Smooth muscle cell (in vitro differentiated cells): ENCODE measurements around the gene ACOT13. TPM values are rescaled to one million over a fixed set of nuclear protein-coding genes. Genes with fewer than 3 reads are reported as not detected.
A peak's percentile ranks its signal among the peaks of the same experiment; 100 is the strongest.

Experiments used
- DNase-seq: peaks from one replicate; lab custom pipeline; 2025; ENCODE audit not compliant: unreplicated experiment; lab: John Stamatoyannopoulos, UW
- H2AFZ ChIP-seq: fragments of 200-600 bp; sonication (generic); 2 replicates; pipeline ENCODE4 v1.6.0; 2016; ENCODE audit warnings: antibody characterized with exemption, low read depth, mild to moderate bottlenecking
- H3F3A ChIP-seq: fragments of 200-600 bp; sonication (generic); 2 replicates; pipeline ENCODE4 v1.6.0; 2017; ENCODE audit warnings: antibody characterized with exemption, low read depth
- H3K27ac ChIP-seq: fragments of 200-600 bp; sonication (generic); 2 replicates; pipeline ENCODE4 v1.5.1; 2016; ENCODE audit warnings: low read depth, mild to moderate bottlenecking
- H3K27me3 ChIP-seq: fragments of 200-600 bp; sonication (generic); 2 replicates; pipeline ENCODE4 v1.6.1; 2016; ENCODE audit warnings: low read depth, mild to moderate bottlenecking
- H3K36me3 ChIP-seq: fragments of 200-600 bp; sonication (generic); 2 replicates; pipeline ENCODE4 v1.5.1; 2016; ENCODE audit warnings: low read depth
- H3K4me1 ChIP-seq: fragments of 200-600 bp; sonication (generic); 2 replicates; pipeline ENCODE4 v1.5.1; 2016; ENCODE audit warnings: low read depth
- H3K4me2 ChIP-seq: fragments of 200-600 bp; sonication (generic); 2 replicates; pipeline ENCODE4 v1.6.0; 2016; ENCODE audit warnings: mild to moderate bottlenecking
- H3K4me3 ChIP-seq: fragments of 200-600 bp; sonication (generic); 2 replicates; pipeline ENCODE4 v1.5.1; 2016; ENCODE audit warnings: mild to moderate bottlenecking
- H3K79me2 ChIP-seq: fragments of 200-600 bp; sonication (generic); 2 replicates; pipeline ENCODE4 v1.6.0; 2016; ENCODE audit warnings: low read depth, mild to moderate bottlenecking
- H3K9ac ChIP-seq: fragments of 200-600 bp; sonication (generic); 2 replicates; pipeline ENCODE4 v1.6.0; 2016; ENCODE audit warnings: low read depth
- H3K9me3 ChIP-seq: fragments of 200-600 bp; sonication (generic); replicated peaks from 2 replicates; pipeline ENCODE4 v1.5.1; 2016; ENCODE audit warnings: low read depth
- H4K20me1 ChIP-seq: fragments of 200-600 bp; sonication (generic); 2 replicates; pipeline ENCODE4 v1.6.0; 2016; ENCODE audit warnings: low read depth
- WGBS: methylation state at CpG from one replicate; pipeline ENCODE4 v1.1.7; 2016; ENCODE audit warnings: low lambda C conversion rate; 5-methylcytosine and 5-hydroxymethylcytosine counted together
- polyA plus RNA-seq: library from polyadenylated mRNA; unstranded; fragments of >200 nt; fragmentation: Nextera tagmentation; extraction: Ambion mirVana; gene quantifications from 2 replicates; pipeline ENCODE4 v1.2.1, GENCODE V29; 2016
- total RNA-seq: library from RNA; depleted of rRNA; stranded (reverse); fragments of >200 nt; gene quantifications from 2 replicates; pipeline ENCODE4 v1.2.3, GENCODE V29; 2014
- TF ChIP-seq, protein P1 (sequence below): fragments of 200-600 bp; sonication (generic); IDR thresholded peaks from 2 replicates; pipeline ENCODE4 v1.5.1; 2017; ENCODE audit warnings: borderline replicate concordance, mild to moderate bottlenecking, antibody characterized with exemption; ENCODE audit not compliant: insufficient read depth, poor library complexity, severe bottlenecking

ACOT13 gene
- total and polyA plus RNA-seq, 2 experiments from 2014 or later: 7.3 to 43.7 TPM

DNA sequence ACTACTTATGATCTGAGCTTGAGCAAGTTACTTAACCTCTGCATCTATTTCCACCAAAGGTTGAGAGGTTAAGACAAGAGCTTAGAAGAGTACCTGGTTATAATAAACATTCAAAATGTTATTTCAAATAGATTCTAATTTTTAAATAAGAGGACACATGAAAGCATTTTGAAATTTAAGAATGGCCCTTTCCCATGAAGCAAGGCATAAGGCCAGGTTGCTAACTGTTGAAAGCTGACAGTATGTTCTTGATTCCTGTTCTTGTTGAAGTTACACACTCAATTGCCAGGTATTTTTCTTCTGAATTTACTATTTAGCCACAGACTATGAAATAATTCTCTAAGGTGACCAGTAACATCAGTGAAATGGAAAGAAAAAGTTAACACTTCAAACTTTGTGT, 37.6 kb downstream of the ACOT13 start:
- no peak overlapping the region for H3K9ac ChIP-seq

DNA sequence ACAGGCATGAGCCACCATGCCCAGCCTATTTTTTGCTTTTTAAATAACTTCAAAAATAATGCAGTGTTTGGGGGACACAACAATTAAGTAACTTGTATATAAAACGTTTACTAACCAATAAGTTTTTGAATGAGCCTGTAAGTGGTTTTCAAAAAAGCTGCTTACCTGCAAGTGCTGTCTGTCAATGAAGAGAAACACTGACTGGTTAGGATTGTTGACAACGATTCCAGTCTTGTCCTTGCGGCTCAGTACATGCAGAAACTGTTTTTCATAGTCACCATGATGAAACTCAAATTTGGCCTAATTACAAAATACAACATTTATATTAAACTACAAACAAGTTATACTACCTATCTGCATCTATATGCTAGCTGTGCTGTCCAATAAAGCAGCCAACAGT, 41.7 kb downstream of the ACOT13 start:
- no peaks in the 10 kb centered on the region for H3K9me3 ChIP-seq
- peaks cover 39% of the 10 kb centered on the region for H3K79me2 ChIP-seq
- no peak for DNase-seq

More for the DNA sequence above, 37.6 kb downstream of the ACOT13 start:
- no peaks in the 10 kb centered on the region for H3K9me3 ChIP-seq
- H3K4me1 ChIP-seq: no peaks in the 10 kb centered on the region
- H2AFZ ChIP-seq: no peak overlapping the region
- no peaks in the 10 kb centered on the region for H3K27me3 ChIP-seq
- TF ChIP-seq, protein P1, sequence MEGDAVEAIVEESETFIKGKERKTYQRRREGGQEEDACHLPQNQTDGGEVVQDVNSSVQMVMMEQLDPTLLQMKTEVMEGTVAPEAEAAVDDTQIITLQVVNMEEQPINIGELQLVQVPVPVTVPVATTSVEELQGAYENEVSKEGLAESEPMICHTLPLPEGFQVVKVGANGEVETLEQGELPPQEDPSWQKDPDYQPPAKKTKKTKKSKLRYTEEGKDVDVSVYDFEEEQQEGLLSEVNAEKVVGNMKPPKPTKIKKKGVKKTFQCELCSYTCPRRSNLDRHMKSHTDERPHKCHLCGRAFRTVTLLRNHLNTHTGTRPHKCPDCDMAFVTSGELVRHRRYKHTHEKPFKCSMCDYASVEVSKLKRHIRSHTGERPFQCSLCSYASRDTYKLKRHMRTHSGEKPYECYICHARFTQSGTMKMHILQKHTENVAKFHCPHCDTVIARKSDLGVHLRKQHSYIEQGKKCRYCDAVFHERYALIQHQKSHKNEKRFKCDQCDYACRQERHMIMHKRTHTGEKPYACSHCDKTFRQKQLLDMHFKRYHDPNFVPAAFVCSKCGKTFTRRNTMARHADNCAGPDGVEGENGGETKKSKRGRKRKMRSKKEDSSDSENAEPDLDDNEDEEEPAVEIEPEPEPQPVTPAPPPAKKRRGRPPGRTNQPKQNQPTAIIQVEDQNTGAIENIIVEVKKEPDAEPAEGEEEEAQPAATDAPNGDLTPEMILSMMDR: no peak
- H3K4me3 ChIP-seq: no peak overlapping the region
- no peak for DNase-seq
- peaks cover 72% of the 10 kb centered on the region for H4K20me1 ChIP-seq
- H3K27ac ChIP-seq: peak overlapping the region; percentile 31
- peaks cover 78% of the 10 kb centered on the region for H3F3A ChIP-seq
- H3K79me2 ChIP-seq: peaks cover 10% of the 10 kb centered on the region
- H3K4me2 ChIP-seq: no peak overlapping the region
- peaks cover 48% of the 10 kb centered on the region for H3K36me3 ChIP-seq

DNA sequence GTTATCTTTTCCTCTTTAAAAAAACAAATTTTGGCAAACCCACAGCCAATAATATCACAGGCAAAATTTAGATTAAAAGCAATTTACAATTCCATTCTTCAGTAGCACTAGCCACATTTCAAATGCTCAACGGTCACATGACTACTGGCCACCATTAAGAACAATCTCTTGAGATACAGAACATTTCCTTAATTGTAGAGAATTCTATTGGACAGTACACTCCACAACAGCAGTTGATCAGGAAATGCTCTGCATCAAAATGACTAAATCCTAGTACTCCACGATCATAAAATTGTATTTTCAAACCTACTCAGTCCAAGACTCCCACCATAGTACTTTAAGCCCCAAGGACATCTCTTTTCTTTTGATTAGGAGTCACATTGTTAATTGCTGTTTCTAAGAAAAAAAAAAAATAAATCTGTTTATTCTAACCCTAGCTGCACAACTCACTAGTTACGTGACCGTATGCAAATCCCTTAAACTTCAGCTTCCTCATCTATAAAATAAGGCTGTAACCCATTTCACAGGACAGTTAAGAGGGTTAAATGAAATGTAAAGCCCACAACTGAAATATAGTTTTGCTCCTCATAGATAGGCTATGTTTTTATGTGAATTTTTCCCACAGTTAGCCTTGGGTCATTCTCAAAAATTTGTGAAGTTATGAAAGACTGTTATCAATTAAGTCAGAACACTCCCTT, 42.3 kb downstream of the ACOT13 start:
- Histone ChIP-seq H3K9me3 (no peaks in the 10 kb centered on the region), H2AFZ (no peak overlapping the region), H3K9ac (no peak overlapping the region), H4K20me1 (peaks cover 100% of the 10 kb centered on the region), H3K4me2 (no peak overlapping the region), H3K27me3 (no peaks in the 10 kb centered on the region), H3K79me2 (peaks cover 44% of the 10 kb centered on the region), H3F3A (peaks cover 72% of the 10 kb centered on the region), H3K36me3 (peaks cover 53% of the 10 kb centered on the region), H3K27ac (peak overlapping the region; percentile 34), H3K4me1 (peaks cover 5% of the 10 kb centered on the region), H3K4me3 (no peak overlapping the region)
- 94% methylated on average over 4 of the region's 4 CpGs for WGBS
- TF ChIP-seq, protein P1: no peak
- DNase-seq: no peak

More for the DNA sequence above, 41.7 kb downstream of the ACOT13 start:
- peak overlapping the region; percentile 34 for H3K27ac ChIP-seq
- no peaks in the 10 kb centered on the region for H3K27me3 ChIP-seq
- H3K4me2 ChIP-seq: no peak overlapping the region
- no peak overlapping the region for H2AFZ ChIP-seq
- no peak overlapping the region for H3K4me3 ChIP-seq
- H3K4me1 ChIP-seq: peaks cover 4% of the 10 kb centered on the region
- H3K9ac ChIP-seq: no peak overlapping the region
- peaks cover 52% of the 10 kb centered on the region for H3K36me3 ChIP-seq
- TF ChIP-seq, protein P1: no peak
- WGBS: 96% methylated on average over 3 of the region's 3 CpGs
- peaks cover 100% of the 10 kb centered on the region for H4K20me1 ChIP-seq
- peaks cover 71% of the 10 kb centered on the region for H3F3A ChIP-seq
